Choroid plexus epithelial cell (primary cell): ENCODE results near the gene PRR20D.
"Not testable (repeated sequence)": the region's sequence is repeated elsewhere in the genome, so short reads cannot be mapped to it uniquely, and the experiment has no call there.

Experiments
- DNase-seq: peaks from one replicate; pipeline ENCODE4 v3.0.0-alpha.2; 2010; ENCODE audit warnings: low read depth
- H3K4me3 ChIP-seq: 2 replicates; pipeline ENCODE4 v1.5.1; 2011; ENCODE audit warnings: low read depth, mild to moderate bottlenecking, control low read depth, low read length, moderate library complexity
- TF ChIP-seq, protein P1 (sequence below): conservative IDR thresholded peaks from 2 replicates; pipeline ENCODE4 v1.5.1; 2011; ENCODE audit warnings: low read depth, mild to moderate bottlenecking, control low read depth, inconsistent platforms, low read length, moderate library complexity

Gene PRR20D

DNA sequence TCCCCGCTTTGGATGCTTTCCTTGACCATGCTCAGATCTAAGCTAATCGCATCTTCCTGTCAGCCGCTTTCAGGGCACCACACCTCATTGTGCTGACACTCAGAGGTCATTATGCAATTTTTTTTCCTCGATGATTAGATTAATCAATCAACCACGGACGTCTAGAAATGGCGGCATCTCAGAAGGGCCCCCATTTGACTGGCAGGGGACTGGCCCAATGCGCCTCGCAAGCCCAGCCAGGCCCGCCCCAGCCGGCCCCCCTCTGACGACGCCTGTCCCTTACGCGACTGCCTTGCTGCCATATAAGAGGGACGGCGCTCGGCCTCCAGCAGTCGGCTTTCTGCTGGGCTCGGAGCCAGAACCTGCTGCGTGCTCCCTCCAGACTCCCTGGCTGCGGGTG is at the start of gene PRR20D:
TSS of gene PRR20D (plus strand) at position 301 of the 400 bp plus-strand sequence. CDS start 387 bp downstream, outside the sequence.
- not testable (repeated sequence) for DNase-seq, H3K4me3 ChIP-seq

DNA sequence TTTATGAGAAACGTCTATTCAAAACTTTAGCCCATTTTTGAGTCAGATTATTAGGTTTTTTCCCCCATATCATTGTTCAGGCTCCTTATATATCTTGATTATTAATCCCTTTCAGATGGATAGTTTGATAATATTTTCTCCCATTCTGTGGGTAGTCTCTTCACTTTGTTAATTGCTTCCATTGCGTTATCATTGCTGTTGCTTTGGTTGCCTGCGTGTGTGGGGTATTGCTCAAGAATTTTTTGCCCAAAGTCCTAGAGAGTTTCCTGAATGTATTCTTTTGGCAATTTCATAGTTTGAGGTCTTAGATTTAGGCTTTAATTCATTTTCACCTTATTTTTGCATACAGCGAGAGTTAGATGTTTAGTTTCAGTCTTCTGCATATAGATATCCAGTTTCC is 45.5 kb upstream of the PRR20D start:
- TF ChIP-seq, protein P1, sequence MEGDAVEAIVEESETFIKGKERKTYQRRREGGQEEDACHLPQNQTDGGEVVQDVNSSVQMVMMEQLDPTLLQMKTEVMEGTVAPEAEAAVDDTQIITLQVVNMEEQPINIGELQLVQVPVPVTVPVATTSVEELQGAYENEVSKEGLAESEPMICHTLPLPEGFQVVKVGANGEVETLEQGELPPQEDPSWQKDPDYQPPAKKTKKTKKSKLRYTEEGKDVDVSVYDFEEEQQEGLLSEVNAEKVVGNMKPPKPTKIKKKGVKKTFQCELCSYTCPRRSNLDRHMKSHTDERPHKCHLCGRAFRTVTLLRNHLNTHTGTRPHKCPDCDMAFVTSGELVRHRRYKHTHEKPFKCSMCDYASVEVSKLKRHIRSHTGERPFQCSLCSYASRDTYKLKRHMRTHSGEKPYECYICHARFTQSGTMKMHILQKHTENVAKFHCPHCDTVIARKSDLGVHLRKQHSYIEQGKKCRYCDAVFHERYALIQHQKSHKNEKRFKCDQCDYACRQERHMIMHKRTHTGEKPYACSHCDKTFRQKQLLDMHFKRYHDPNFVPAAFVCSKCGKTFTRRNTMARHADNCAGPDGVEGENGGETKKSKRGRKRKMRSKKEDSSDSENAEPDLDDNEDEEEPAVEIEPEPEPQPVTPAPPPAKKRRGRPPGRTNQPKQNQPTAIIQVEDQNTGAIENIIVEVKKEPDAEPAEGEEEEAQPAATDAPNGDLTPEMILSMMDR = no peak
- no peak for DNase-seq
- H3K4me3 ChIP-seq = no peak overlapping the region

- DNase-seq = peak; percentile 1
- TF ChIP-seq, protein P1 = no peak
- H3K4me3 ChIP-seq = no peak overlapping the region
These were observed 36.8 kb upstream of the PRR20D start for GRCh38 chr13:57123681-57124080.

DNA sequence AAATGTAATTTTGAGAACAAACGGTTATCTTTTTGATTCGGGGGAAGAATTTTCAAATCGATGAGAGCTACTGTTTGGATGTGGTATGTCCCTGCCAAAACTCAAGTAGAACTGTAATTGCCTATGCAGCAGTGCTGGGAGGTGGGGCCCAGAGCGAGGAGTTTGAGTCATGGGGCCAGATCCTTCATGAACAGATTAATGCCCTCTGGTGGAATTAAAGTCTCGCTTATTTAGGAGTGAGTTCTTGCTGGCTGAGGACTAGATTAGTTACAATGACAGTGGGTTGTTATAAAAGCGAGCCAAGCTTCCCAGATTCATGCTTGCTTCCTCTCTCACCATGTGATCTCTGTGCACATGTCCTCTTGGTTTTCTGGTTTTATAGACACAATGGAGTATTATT is 31.5 kb upstream of the PRR20D start:
- H3K4me3 ChIP-seq = no peak overlapping the region
- DNase-seq = no peak
- TF ChIP-seq, protein P1 = no peak

DNA sequence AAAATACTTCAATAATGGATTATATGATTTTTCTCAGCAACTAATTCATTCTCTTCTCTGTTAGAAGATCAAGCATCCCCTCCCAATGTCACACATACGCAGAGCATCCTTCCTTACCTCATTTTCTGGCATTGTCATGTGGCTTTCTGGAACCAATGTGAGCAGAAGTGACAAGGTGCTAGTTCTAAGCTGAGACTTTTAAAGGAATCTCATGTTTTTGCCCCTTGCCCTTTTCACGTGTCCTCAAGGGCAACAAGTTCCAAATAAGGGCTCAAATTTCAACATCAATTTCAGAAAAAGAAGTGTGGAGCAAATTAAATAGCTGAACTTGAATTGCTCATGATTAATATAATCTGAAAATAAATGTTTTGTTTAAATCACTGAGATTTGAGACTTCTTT is 24.3 kb upstream of the PRR20D start:
- H3K4me3 ChIP-seq = no peak overlapping the region
- no peak for DNase-seq
- TF ChIP-seq, protein P1 = no peak

DNA sequence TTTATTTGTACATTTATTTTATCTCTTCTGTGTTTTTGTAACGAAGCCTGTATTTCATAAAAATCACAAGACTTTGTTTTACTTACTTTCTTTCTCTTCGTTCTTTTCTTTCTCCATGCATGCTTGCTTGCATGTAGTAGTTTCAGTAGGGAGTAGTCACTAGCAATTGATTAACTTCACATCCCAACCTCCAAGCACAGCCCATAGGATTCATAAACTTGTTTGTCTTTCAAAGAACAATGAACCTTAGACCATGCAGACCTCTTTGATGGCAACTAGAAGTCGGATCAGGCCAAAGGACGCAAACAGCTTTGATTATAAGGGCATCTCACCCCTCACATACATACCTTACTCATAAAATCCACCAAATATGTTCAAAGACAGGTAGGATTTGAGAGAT is 22.8 kb upstream of the PRR20D start:
- H3K4me3 ChIP-seq = no peak overlapping the region
- no peak for DNase-seq
- TF ChIP-seq, protein P1 = no peak

DNA sequence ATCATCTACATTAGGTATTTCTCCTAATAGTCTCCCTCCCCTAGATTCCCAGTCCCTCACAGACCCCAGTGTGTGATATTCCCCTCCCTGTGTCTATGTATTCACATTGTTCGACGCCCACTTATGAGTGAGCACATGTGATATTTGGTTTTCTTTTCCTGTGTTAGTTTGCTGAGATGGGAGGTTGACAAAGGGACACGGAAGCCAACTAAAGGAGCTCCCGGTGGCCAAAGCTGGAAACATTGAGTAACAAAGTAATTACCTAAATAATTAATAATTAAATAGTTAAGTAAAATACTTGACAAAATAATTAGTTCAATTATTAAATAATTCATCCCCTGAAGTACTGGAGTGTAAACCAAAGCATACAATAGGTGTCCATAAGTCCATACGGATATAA is 21.4 kb upstream of the PRR20D start:
- no peak overlapping the region for H3K4me3 ChIP-seq
- TF ChIP-seq, protein P1 = no peak
- DNase-seq = no peak

DNA sequence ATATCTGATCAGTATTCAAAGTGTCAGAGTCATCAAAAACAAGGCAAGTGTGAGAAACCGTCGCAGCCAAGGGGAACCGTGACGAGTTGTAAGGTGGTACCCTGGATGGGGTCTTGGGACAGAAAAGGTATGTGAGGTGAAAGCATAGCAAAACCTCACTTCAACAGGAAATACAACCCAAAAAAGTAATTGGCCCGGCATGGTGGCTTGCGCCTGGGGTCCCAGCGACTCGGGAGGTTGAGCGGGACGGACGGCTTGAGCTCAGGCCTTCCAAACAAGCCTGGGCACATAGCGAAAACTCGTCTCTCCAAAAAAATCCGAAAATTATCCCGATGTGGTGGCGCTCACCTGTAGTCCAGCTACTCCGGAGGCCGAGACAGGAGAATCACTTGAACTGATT is 20.7 kb upstream of the PRR20D start:
- DNase-seq = not testable (repeated sequence)

DNA sequence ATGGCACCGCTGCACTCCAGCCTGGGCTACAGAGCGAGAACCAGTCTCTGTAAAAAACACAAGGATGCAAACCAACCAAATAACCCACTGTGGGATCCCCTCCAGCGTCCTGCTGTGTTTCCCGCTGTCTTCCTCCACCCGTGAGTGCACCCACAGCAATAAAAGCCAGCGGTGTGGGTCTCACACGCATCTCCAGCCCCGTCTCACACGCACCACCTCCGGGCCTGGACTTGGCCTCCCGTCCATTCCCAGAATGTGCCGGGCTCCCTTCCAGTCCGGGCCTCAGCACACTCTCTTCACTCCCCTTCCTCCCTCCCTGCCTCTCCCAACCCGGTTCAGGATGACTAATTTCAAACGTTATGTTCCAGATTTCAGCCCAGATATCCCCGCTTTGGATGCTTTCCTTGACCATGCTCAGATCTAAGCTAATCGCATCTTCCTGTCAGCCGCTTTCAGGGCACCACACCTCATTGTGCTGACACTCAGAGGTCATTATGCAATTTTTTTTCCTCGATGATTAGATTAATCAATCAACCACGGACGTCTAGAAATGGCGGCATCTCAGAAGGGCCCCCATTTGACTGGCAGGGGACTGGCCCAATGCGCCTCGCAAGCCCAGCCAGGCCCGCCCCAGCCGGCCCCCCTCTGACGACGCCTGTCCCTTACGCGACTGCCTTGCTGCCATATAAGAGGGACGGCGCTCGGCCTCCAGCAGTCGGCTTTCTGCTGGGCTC is 20.0 kb upstream of the PRR20D start, which contains the start of gene PRR20A:
TSS of gene PRR20A (plus strand) at position 684 of the 734 bp plus-strand sequence. CDS start 387 bp downstream, outside the sequence.
- not testable (repeated sequence) for DNase-seq

More for the DNA sequence above, 20.7 kb upstream of the PRR20D start:
- H3K4me3 ChIP-seq = not testable (repeated sequence)

GRCh38 chr13:57147188-57147587 is 13.2 kb upstream of the PRR20D start, which contains the start of gene PRR20B:
Gene PRR20B, plus strand, starts transcription at chr13:57147488. Its CDS starts 387 bp downstream, at chr13:57147875.
- not testable (repeated sequence) for DNase-seq, H3K4me3 ChIP-seq

More for the DNA sequence above, 20.0 kb upstream of the PRR20D start, which contains the start of gene PRR20A:
- not testable (repeated sequence) for H3K4me3 ChIP-seq

- not testable (repeated sequence) for DNase-seq, H3K4me3 ChIP-seq
These were observed 12.3 kb upstream of the PRR20D start for GRCh38 chr13:57148106-57148505.

- H3K4me3 ChIP-seq, DNase-seq: not testable (repeated sequence)
These were observed 6.7 kb upstream of the PRR20D start, which contains the start of gene PRR20C for GRCh38 chr13:57153761-57154160. Gene PRR20C, plus strand, starts transcription at chr13:57154061. Its CDS starts 387 bp downstream, at chr13:57154448.
